IPS-18a (cell line): ENCODE measurements around the gene SLC43A1.

Source experiments
- H3K27ac ChIP-seq: one replicate; pipeline ENCODE4 v1.5.1; 2013; ENCODE audit warnings: low read length
- H3K27me3 ChIP-seq: one replicate; pipeline ENCODE4 v1.6.1; 2013; ENCODE audit warnings: mild to moderate bottlenecking, low read length; ENCODE audit not compliant: control insufficient read depth, insufficient read depth
- H3K36me3 ChIP-seq: one replicate; pipeline ENCODE4 v1.6.1; 2013; ENCODE audit warnings: low read depth, low read length; ENCODE audit not compliant: control insufficient read depth
- H3K4me1 ChIP-seq: one replicate; pipeline ENCODE4 v1.6.1; 2013; ENCODE audit warnings: low read depth, low read length; ENCODE audit not compliant: control insufficient read depth
- H3K4me3 ChIP-seq: one replicate; pipeline ENCODE4 v1.5.1; 2013; ENCODE audit warnings: low read length
- H3K9ac ChIP-seq: one replicate; pipeline ENCODE4 v1.6.1; 2013; ENCODE audit warnings: mild to moderate bottlenecking, low read length, moderate library complexity
- H3K9me3 ChIP-seq: one replicate; pipeline ENCODE4 v1.6.1; 2013; ENCODE audit warnings: low read depth, low read length; ENCODE audit not compliant: control insufficient read depth

SLC43A1 gene

GRCh38 chr11:57523419-57523818 is 7.9 kb upstream of the SLC43A1 start:
- no peak overlapping the region for H3K4me3 ChIP-seq

GRCh38 chr11:57521116-57521515 is 5.6 kb upstream of the SLC43A1 start:
- no peak overlapping the region for H3K4me3 ChIP-seq
- peaks cover 13% of the 10 kb centered on the region for H3K27me3 ChIP-seq
- H3K36me3 ChIP-seq: no peaks in the 10 kb centered on the region
- no peaks in the 10 kb centered on the region for H3K9me3 ChIP-seq
- no peak overlapping the region for H3K27ac ChIP-seq
- H3K9ac ChIP-seq: no peak overlapping the region
- peaks cover 3% of the 10 kb centered on the region for H3K4me1 ChIP-seq

More at GRCh38 chr11:57523419-57523818, 7.9 kb upstream of the SLC43A1 start:
- no peak overlapping the region for H3K27ac ChIP-seq
- H3K27me3 ChIP-seq: no peaks in the 10 kb centered on the region
- peaks cover 8% of the 10 kb centered on the region for H3K4me1 ChIP-seq
- H3K9ac ChIP-seq: no peak overlapping the region
- peaks cover under 1% of the 10 kb centered on the region for H3K36me3 ChIP-seq
- no peaks in the 10 kb centered on the region for H3K9me3 ChIP-seq

GRCh38 chr11:57516061-57516443 is 550 bp upstream of the SLC43A1 start:
- H3K27ac ChIP-seq: no peak overlapping the region
- no peaks in the 10 kb centered on the region for H3K36me3 ChIP-seq
- H3K27me3 ChIP-seq: peaks cover 48% of the 10 kb centered on the region
- H3K4me3 ChIP-seq: peak overlapping the region; percentile 80
- H3K9ac ChIP-seq: peak overlapping the region; percentile 62
- H3K9me3 ChIP-seq: no peaks in the 10 kb centered on the region
- peaks cover 4% of the 10 kb centered on the region for H3K4me1 ChIP-seq

GRCh38 chr11:57514538-57515331 is 767 bp downstream of the SLC43A1 start:
- Histone ChIP-seq H3K9ac (peak overlapping the region; percentile 62), H3K27ac (no peak overlapping the region), H3K36me3 (no peaks in the 10 kb centered on the region), H3K4me1 (peaks cover 4% of the 10 kb centered on the region), H3K27me3 (peaks cover 48% of the 10 kb centered on the region), H3K4me3 (peak overlapping the region; percentile 80), H3K9me3 (no peaks in the 10 kb centered on the region)

- no peaks in the 10 kb centered on the region for H3K36me3 ChIP-seq
- peak overlapping the region; percentile 62 for H3K9ac ChIP-seq
- H3K9me3 ChIP-seq: no peaks in the 10 kb centered on the region
- H3K27me3 ChIP-seq: peaks cover 48% of the 10 kb centered on the region
- H3K4me3 ChIP-seq: peak overlapping the region; percentile 80
- H3K4me1 ChIP-seq: peaks cover 4% of the 10 kb centered on the region
- no peak overlapping the region for H3K27ac ChIP-seq
Measured at GRCh38 chr11:57513911-57514537, 1.5 kb downstream of the SLC43A1 start.

- peaks cover 48% of the 10 kb centered on the region for H3K27me3 ChIP-seq
- peaks cover 4% of the 10 kb centered on the region for H3K4me1 ChIP-seq
- peak overlapping the region; percentile 62 for H3K9ac ChIP-seq
- H3K36me3 ChIP-seq: no peaks in the 10 kb centered on the region
- H3K27ac ChIP-seq: no peak overlapping the region
- no peaks in the 10 kb centered on the region for H3K9me3 ChIP-seq
- H3K4me3 ChIP-seq: peak overlapping the region; percentile 80
Measured at GRCh38 chr11:57513452-57513795, 2.1 kb downstream of the SLC43A1 start.

GRCh38 chr11:57512646-57513451 is 2.7 kb downstream of the SLC43A1 start:
- Histone ChIP-seq H3K9ac (no peak overlapping the region), H3K4me1 (peaks cover 4% of the 10 kb centered on the region), H3K4me3 (no peak overlapping the region), H3K9me3 (no peaks in the 10 kb centered on the region), H3K27me3 (peaks cover 48% of the 10 kb centered on the region), H3K36me3 (no peaks in the 10 kb centered on the region), H3K27ac (no peak overlapping the region)

- no peak overlapping the region for H3K27ac ChIP-seq
- peaks cover 42% of the 10 kb centered on the region for H3K27me3 ChIP-seq
- H3K36me3 ChIP-seq: no peaks in the 10 kb centered on the region
- H3K9me3 ChIP-seq: no peaks in the 10 kb centered on the region
- no peak overlapping the region for H3K9ac ChIP-seq
- no peak overlapping the region for H3K4me3 ChIP-seq
- H3K4me1 ChIP-seq: peaks cover 4% of the 10 kb centered on the region
Measured at GRCh38 chr11:57511741-57512430, 3.6 kb downstream of the SLC43A1 start.

GRCh38 chr11:57508341-57509170 is 6.9 kb downstream of the SLC43A1 start:
- Histone ChIP-seq H3K4me1 (no peaks in the 10 kb centered on the region), H3K4me3 (no peak overlapping the region), H3K27ac (no peak overlapping the region), H3K9ac (no peak overlapping the region), H3K27me3 (peaks cover 9% of the 10 kb centered on the region), H3K9me3 (no peaks in the 10 kb centered on the region), H3K36me3 (no peaks in the 10 kb centered on the region)

GRCh38 chr11:57506522-57506921 is 9.0 kb downstream of the SLC43A1 start:
- H3K4me3 ChIP-seq: no peak overlapping the region
- no peaks in the 10 kb centered on the region for H3K36me3 ChIP-seq
- no peak overlapping the region for H3K9ac ChIP-seq
- H3K27me3 ChIP-seq: no peaks in the 10 kb centered on the region
- H3K27ac ChIP-seq: no peak overlapping the region
- no peaks in the 10 kb centered on the region for H3K4me1 ChIP-seq
- H3K9me3 ChIP-seq: no peaks in the 10 kb centered on the region
